Mammary epithelial cell (primary cell): ENCODE measurements around the gene HSD17B8.

Experiments used
- EZH2 ChIP-seq: IDR thresholded peaks from 2 replicates; pipeline ENCODE4 v1.6.1; 2012; ENCODE audit warnings: low read length, inconsistent platforms, borderline replicate concordance
- TF ChIP-seq, protein P1 (sequence below), 2 donors: IDR thresholded peaks in 1 of 2; conservative IDR thresholded peaks in 1 of 2; 2 replicates each; pipeline ENCODE4 v1.5.1; 2011 to 2012; ENCODE audit warnings: inconsistent platforms in 2 of 2, low read length in 2 of 2, mild to moderate bottlenecking in 2 of 2, control low read depth in 1 of 2, low read depth in 1 of 2; ENCODE audit not compliant: insufficient read depth in 1 of 2; ENCODE audit errors: extremely low read depth in 1 of 2

DNA sequence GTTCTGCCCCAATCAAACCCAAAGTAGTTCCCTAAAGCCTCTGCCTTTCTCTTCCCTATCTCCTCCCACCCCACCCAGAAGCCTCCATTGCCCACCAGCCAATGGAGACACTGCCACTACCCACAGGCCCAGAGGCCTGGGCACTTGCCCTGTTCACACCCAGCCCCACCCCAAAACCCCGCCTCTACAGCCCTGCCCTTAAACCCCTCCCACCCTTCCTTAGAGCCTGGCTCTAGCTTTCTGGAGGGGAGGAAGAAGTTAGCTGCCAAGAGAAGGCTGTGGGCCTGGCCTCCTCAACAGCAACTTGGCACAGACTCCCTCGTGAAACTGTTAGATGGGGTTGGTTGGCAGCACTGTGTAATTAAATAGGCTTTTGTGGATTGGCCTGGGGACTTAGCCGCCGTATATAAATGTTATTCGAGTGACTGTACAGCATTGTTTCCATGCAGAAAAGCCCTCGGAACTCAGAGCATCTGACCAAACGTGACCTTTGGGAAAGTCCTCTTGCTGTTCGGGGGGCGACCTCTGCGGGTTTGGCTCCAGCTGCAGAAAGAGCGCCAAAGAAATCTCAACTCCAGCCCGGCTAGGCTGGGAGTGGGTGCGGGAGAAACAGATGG, 43.6 kb upstream of the HSD17B8 start:
- TF ChIP-seq, protein P1, sequence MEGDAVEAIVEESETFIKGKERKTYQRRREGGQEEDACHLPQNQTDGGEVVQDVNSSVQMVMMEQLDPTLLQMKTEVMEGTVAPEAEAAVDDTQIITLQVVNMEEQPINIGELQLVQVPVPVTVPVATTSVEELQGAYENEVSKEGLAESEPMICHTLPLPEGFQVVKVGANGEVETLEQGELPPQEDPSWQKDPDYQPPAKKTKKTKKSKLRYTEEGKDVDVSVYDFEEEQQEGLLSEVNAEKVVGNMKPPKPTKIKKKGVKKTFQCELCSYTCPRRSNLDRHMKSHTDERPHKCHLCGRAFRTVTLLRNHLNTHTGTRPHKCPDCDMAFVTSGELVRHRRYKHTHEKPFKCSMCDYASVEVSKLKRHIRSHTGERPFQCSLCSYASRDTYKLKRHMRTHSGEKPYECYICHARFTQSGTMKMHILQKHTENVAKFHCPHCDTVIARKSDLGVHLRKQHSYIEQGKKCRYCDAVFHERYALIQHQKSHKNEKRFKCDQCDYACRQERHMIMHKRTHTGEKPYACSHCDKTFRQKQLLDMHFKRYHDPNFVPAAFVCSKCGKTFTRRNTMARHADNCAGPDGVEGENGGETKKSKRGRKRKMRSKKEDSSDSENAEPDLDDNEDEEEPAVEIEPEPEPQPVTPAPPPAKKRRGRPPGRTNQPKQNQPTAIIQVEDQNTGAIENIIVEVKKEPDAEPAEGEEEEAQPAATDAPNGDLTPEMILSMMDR (conservative IDR thresholded peaks at IDR 0.05 in 1 of 2, IDR thresholded peaks at IDR 0.05 in 1 of 2; ENCODE audit: extremely low read depth in 1 of 2, insufficient read depth in 1 of 2, low read depth in 1 of 2, low read length in 2 of 2) = no peak
- no peak for TF ChIP-seq EZH2
